Measurements from ENCODE around the gene FERMT3.

Gene FERMT3

DNA sequence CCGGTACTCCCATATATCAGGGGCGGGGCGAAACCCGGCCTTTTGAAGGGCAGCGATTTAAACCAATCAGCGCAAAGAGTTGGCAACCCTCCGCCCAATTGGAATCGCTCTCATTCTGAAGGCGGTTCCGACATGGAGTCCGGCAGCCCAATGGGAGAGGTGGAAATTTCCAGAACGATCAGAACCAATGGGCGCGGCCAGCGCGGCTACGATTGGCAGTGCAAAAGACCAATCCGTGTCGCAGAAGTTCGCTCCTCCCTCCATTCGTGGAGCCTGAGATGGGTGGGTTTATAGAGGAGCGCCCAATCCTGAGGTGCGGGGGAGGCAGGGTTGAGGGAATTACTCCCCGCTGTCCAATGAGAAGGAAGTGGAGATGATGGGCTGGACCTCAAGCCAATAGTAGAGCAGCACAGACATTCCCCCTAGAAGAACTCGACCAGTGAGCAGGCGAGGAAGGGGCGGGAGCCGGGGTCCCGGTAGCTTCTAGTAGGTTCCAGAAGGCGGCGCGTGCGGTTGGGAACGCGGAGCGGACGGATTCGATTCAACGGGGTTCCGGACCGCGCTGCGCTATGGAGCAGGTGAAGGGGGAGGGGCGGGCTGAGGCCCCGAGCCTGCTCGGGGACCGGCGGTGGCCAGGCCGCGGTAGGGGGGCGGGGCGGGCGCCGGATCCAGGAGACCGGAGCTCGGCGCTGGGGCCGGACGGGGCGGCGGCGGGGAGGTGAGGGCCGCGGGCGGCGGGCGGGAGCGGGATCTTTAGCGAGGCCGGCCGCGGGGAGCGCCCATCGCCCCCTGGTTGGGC, 20.6 kb upstream of the FERMT3 start, which contains the start of gene STIP1:
Gene STIP1 (plus strand): TSS at position 479 of the 799 bp plus-strand sequence. CDS start 91 bp downstream, at position 570.
- DNase-seq (ENCODE audit: low read depth in 3 of 3, low spot score in 1 of 3), result peak; percentile 91 to 99 (median 98)

DNA sequence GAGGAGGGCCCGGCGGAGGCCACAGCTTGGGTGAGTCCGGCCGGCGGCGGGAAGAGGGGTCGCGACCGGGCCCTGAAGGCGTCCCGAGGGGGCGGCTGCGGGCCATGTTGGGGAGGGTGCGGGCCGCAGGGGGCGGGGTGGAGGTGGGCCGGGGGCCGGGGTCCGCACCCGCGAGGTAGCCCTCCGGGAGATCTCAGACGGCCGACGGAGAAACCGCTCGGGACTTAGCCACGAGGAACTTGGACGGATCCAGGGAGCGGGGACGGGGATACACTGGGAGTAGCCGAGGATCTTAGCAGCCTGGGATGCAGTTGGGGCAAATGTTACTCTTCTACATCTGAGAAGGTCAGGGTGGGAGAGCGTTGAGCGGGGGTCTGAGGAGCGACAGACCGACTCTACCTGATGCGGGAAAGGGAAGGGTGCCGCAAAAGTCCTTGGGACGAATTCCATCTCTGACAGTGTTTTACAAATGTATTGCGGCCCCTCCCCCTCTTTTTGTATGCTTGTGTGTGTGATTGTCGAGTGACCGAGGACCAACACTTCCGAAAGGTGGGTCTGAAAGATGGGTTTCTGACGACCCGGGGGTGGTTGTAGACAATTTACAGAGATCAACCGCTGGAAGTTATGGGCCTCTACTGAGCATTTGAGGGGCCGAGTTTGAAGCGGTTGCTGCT, 19.9 kb upstream of the FERMT3 start:
- DNase-seq (ENCODE audit: low read depth in 3 of 3, low spot score in 1 of 3), result no peak

DNA sequence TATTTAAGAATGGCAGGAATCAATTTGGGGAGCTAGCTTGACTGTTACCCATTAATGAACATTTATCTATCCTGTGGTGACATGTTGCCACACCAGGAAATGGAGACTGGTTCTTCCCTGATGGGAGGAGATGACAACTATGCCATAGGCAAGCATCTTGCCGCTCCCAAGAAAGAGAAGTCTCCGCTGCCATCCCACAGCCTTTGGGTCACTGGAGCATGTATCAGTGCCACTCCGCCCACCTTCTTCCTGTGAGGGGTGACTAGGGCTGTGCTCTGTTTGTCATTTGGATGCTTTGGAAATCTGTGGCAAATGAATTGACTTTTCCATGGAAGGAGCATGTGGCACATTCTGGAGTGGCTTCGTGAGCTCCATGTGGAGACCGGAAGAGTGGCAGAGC, 14.1 kb upstream of the FERMT3 start:
- no peak for DNase-seq (ENCODE audit: low read depth in 3 of 3, low spot score in 1 of 3)

DNA sequence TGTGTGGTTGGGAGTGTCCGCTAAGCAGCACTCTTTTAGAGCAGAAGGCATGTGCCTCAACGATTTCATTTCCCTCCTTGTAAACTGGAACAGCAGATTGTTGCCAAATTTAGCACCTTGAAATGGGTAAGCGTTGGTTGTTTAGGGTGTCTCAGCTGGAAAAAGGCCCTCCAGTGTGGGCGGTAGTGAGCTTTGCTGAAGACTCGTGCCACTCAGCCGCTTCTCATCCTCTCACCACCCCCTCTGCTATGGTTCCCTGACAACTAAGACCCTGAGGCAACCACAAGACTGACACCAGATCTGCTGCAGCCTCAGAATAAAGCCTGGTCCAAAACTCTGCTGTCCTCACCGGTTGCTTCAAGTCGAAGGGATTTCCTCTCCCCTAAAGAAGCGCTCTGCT, 9.9 kb upstream of the FERMT3 start:
- no peak for DNase-seq (ENCODE audit: low read depth in 3 of 3, low spot score in 1 of 3)

DNA sequence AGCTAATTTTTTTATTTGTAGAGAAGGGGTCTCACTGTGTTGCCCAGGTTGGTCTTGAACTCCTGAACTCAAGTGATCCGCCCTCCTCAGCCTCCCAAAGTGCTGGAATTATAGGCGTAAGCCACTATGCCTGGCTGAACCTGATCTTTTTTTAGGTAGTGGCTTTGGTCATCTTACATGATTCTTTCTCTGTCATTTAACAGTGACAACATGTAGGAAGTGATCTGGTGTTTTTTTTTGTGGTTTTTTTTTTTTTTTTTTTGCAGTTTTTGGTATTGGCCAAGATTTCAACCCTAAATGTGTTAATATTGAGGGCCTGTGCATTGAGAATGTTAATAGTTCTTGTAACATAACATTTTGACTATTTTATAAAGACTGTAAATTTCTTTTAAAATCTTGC, 8.0 kb upstream of the FERMT3 start:
- DNase-seq (ENCODE audit: low read depth in 3 of 3, low spot score in 1 of 3), result no peak

DNA sequence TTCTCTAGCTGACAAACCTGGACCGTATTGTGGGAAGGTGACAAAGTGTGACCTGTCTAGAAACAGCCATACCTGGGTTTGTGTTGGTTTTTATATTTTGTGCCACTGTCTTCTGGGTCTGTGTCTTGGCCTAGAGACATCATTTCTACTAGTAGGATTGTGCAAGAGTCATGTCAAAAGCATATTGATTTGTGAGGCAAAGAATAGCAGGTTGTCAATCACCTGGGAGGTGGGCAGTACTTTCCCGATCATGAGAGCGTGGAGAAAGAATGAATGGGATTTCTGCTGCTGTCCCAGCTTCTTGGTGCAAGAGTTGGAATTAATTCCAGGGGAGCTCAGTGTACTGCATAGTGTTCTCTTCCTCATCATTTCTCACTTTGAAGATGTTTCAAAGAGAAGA, 5.0 kb upstream of the FERMT3 start:
- DNase-seq (ENCODE audit: low read depth in 3 of 3, low spot score in 1 of 3), result no peak

DNA sequence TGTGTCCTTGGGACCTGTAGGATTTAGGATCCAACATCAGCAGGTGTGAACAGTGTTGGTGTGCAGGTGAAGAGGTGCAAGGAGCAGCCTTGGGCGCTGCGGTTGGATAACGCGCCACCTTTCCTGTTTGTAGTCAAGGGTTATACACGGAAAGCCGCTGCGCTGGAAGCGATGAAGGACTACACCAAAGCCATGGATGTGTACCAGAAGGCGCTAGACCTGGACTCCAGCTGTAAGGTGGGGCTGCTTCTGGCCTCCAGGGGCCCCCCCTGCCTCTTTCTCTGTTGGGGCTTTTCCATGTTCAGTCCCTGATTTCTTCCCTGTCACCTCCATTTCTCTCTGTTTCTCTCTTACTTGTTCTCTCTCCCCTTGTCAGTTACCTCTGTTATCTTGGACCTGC, 3.5 kb upstream of the FERMT3 start:
- no peak for DNase-seq (ENCODE audit: low read depth in 3 of 3, low spot score in 1 of 3)

DNA sequence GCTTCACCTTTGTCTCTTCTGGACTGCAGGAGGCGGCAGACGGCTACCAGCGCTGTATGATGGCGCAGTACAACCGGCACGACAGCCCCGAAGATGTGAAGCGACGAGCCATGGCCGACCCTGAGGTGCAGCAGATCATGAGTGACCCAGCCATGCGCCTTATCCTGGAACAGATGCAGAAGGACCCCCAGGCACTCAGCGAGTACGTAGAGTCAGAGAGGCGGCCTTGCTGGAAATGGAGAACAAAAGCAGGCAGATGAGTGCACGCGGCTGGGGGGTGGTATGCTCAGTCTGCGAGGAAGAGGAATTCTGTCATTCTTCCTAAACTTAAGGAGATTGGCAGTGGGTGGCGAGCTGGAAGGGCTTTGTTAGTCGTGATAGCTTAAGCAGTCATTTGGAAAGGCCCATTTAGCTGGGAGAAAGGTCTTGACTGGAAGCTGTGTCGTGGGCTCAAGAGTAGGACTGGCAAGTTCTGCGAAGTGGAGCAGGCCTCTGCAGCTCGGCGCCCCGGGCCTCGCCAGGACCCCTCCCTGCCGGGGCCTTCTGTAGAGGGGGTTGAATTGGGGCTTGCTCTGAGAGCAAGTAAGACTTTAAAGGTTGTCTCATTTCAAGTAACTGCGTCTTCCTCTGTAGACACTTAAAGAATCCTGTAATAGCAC, 3.0 kb upstream of the FERMT3 start:
- no peak for DNase-seq (ENCODE audit: low read depth in 3 of 3, low spot score in 1 of 3)

DNA sequence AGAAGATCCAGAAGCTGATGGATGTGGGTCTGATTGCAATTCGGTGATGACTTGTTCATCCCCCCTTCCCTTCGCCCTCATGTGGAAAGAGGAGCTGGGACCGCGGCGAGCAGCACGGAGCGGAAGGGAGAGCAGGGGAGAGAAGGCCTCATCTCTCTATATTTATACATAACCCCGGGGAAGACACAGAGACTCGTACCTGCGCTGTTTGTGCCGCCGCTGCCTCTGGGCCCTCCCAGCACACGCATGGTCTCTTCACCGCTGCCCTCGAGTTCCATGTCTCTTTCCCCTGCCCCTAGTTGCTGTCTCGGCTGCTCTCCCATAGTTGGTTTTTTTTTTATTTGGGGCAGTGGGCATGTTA, 2.5 kb upstream of the FERMT3 start:
- no peak for DNase-seq (ENCODE audit: low read depth in 3 of 3, low spot score in 1 of 3)

DNA sequence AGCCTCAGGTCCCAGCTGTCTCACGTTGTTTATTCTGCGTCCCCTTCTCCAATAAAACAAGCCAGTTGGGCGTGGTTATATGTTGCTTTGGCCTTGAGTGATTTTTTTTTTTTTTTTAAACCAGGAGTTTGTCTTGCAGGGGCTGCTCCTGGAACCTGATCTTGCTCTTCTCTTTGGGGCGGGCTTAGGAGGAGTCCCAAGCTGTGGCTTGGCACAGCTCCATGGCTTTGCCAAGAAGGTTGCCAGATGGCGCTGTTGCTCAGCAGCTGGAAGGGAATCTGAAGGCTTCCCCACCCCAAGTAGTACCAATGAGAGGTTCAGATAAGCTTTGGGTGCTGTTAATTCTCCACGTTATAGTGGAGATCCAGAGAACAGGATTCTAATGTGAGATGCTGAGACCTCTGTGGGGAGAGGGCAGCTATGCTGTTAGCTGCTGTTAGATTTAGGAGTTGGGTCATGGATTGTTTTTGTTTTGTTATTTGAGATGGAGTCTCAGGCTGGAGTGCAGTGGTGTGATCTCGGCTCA, 2.0 kb upstream of the FERMT3 start:
- DNase-seq (ENCODE audit: low read depth in 3 of 3, low spot score in 1 of 3), result peak; percentile 60 to 74 (median 73)

DNA sequence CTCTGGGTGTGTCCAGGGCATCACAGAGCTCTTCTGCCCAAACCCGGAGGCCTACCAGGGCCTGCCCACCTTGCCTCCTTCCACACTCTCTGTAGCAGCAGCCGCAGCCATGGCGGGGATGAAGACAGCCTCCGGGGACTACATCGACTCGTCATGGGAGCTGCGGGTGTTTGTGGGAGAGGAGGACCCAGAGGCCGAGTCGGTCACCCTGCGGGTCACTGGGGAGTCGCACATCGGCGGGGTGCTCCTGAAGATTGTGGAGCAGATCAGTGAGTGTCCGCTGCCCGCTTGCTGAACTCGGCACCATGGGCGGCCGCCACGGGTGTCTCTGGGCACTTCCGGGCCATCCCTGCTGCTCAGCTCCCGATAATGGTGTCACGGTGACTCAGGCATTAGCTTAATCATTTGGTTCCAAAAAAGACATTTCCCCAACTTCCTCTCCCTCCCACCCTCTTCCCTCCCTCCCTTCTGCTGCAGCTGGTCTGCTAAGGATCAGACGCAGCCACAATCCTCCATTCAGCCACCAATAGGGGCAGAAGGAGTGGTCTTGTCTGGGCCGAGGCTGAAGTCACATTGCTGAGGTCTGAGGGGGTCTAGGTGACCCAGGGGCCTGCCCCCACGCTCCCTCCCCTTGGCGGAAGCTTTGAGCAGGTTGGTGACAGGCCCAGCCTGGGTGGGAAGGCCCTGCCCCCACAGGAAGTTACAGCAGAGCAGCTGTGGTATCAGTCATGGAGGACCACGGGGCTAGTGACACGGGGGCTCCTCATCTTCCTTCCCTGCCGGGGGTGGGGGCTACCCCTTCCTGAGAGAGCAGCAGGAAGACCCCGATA, 950 bp downstream of the FERMT3 start:
- DNase-seq (ENCODE audit: low read depth in 3 of 3, low spot score in 1 of 3), result peak in 2 of 3 donors; percentile 56 to 59

DNA sequence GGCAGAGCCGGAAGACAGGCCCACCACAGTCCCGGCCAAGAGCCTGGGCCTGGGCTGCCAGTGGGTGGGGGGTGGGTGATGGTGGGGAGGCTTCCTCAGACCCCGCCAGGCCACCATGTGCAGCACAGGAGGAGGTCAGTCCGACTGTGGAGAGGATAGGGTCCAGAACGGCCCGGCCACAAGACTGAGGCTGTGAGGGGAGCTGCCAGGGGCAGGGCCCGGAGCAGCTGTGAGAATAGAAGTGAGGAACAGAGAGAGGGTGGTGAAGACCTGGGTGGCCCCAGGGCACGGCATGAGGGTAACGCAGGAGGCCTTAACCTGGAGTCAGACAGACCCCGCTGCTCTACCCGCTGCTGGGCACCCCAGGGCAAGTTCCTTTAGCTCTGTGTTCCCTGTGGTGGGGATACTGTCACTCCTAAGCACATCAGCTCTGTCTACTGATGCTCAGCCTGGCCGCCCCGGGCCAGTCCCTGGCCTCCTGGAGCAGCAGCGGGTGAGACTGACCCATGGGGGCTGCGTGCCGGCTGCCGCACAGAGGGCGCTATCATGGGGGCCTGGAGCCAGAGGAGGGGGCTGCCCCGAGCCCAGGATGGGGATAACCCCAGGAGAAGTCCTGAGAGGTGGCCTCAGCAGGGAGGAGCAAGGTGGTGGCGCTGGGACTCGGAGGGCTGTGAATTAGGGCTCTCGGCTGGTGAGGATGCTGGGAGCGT, 1.7 kb downstream of the FERMT3 start:
- DNase-seq (ENCODE audit: low read depth in 3 of 3, low spot score in 1 of 3), result no peak

DNA sequence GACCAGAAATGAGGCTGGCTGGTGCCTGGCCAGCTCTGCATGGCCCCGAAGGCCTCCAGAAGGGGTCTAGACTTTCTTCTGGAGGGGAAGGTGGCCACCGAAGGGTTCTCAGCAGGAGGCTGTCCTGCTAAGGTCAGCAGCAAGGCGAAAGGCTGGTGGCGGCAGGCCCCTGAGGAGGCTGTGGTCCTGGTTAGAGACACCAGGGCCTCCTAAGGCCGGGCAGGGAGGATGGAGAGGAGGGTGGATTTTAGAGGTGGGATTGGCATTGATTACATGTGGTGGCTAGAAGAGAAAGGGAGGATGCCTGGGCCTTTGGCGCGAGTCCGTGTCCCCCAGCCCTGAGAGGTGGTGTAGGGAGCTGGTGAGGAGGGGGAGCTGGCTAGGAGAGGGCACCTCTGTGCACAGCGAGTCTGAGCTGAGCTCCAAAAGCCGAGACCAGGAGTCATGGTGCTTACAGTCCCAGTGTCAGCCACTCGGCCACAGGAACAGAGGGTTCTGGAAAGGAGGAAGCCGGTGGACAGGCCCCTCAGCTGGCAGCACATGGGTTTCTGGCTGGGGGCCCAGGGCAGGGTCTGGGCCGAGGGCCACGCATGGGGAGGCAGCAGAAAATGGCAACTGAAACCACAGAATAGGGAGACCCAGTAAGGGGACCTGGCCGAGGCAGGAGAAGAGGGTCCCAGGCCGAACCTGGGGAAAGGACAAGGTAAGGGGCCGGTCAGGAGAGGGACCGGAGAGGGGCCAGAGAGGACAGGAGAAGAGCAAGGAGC, 2.5 kb downstream of the FERMT3 start:
- DNase-seq (ENCODE audit: low read depth in 3 of 3, low spot score in 1 of 3), result no peak

DNA sequence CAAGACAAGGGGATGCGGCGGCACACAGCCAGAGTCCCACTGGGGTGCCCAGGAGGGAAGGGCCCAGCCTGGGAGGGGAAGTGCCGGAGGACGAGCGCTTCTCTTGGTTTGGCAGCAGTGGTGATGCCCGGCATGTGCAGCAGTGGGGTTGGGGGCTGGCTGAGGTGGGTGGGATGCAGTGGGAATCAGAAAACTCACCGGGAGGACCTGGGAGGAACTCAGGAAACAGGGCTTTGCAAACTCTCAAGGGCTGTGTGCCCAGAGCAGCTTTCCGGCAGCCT, 3.0 kb downstream of the FERMT3 start:
- no peak for DNase-seq (ENCODE audit: low read depth in 3 of 3, low spot score in 1 of 3)

DNA sequence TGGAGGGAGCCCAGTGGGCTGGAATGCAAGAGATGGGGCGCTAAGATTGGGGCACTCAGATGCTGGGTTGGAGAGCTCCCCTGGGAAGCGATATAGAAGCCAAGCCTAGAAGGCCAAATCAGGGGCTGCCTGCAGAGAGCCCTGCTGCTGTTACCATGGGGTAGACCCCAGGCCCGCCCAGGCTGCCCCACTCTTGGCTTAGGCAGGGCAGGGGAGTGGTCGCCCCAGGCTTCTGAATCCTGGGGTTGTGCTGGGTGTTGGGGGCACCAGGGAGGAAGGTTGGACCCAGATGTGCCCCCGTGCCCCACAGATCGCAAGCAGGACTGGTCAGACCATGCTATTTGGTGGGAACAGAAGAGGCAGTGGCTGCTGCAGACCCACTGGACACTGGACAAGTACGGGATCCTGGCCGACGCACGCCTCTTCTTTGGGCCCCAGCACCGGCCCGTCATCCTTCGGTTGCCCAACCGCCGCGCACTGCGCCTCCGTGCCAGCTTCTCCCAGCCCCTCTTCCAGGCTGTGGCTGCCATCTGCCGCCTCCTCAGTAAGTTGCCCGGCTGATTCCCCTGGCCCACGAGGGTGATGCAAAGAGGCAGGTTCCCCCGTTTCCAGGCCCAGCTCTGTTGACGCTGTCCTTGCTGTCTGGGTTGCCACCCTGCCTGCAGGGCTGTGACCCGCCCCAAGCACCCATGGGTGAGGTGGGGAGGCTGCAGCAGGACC, 3.9 kb downstream of the FERMT3 start:
- DNase-seq (ENCODE audit: low read depth in 3 of 3, low spot score in 1 of 3), result no peak

DNA sequence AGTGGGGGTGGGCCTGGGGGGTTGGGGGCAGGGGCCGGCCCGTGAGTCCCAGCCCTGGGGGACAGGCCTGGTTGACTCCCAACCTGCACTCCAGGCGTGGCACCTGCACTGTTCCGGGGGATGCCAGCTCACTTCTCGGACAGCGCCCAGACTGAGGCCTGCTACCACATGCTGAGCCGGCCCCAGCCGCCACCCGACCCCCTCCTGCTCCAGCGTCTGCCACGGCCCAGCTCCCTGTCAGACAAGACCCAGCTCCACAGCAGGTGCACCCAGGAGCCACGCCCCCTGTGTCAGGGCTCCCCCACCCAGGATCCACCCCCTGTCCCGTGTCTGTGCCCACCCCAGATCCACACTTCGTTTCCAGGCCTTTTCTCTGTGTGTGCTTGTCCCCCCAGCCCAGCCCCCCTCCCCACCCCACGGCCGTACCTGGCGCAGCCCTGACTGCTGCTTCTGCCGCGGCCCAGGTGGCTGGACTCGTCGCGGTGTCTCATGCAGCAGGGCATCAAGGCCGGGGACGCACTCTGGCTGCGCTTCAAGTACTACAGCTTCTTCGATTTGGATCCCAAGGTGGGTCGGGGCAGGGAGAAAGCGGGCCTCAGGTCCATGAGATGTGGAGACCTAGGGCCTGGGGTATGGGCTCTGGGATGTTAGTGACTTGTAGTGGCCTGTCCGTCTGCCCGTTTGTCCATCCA, 4.8 kb downstream of the FERMT3 start:
- no peak for DNase-seq (ENCODE audit: low read depth in 3 of 3, low spot score in 1 of 3)

DNA sequence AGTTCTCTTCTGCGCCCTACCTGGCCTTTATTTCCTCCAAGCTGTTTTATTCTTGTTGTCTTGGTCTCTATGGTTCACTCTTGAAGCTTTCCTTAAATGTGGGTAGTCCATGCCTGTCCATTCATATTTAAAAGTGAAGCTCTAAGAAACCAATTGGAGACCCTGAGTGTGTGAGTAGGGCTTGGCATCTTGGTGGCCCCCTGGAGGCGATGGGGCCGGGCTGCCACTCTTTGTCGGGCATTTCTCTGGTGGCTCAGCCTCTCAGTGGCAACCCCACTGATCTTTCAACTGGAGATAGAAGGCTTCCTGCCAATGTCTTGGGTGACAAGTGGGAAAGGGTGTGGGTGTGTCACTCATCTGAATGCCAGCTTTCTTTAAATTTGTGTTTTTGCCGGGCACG, 10.4 kb downstream of the FERMT3 start:
- no peak for DNase-seq (ENCODE audit: low read depth in 3 of 3, low spot score in 1 of 3)

DNA sequence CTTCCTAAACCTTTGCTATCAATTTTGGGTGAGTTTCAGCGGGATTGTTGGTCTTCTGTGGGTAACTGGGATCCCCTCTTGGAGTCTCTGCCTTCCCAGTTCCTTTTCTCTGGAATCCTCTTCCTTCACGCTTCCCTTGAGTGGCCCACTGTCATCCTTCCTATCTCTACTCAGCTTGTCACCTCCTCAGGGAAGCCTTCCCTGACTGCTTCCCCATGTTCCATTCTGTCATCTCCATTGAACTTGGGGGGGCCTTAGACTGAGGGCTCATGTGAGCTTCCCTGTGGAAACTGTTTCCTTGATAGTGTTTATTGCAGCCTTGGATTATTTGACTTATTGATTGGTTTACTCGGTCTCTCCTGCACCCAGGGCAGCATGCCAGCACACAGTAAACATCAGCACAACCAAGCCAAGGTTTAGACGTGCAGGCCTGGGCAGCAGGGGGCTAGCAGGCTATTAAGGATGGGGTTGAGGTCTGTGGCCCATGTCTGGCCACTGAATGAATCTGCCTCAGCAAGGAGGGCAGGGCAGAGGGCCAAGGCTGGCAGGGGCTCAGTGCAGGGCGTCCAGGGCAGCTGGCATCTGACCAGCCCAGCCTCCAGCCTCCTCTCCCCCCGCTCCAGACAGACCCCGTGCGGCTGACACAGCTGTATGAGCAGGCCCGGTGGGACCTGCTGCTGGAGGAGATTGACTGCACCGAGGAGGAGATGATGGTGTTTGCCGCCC, 12.3 kb downstream of the FERMT3 start:
- DNase-seq (ENCODE audit: low read depth in 3 of 3, low spot score in 1 of 3), result no peak

Measured in stimulated activated CD4-positive, alpha-beta T cell treated with anti-CD3 and anti-CD28 coated beads, TNF-alpha, amount 100 ng/mL, for 1 hour (primary cell).